K562 (cell line): Measurements from ENCODE around the gene PRKAG1. TPM values are rescaled to one million over a fixed set of nuclear protein-coding genes. Genes with fewer than 3 reads are reported as not detected.

Experiments
- ATAC-seq: fragments of 200-7000 bp; cut with Tn5 transposase; 3 replicates; pipeline ENCODE4 v1.9.1; 2020; ENCODE audit warnings: moderate library complexity
- BruUV-seq: library from RNA; stranded (reverse); fragments of 400-500 nt; replicated peaks from 2 replicates; lab custom pipeline; 2021; lab: Mats Ljungman, UMichigan
- CTCF ChIA-PET: fragments of 300-600 bp; formaldehyde crosslinking; extraction: SDS; loops from one replicate; lab custom pipeline; 2021; ENCODE audit warnings: low intra/inter-chr PET ratio; lab: Yijun Ruan, JAX
- POLR2A ChIA-PET: fragments of 300-600, 350-650 bp; sonication (Branson Sonifier 250); formaldehyde crosslinking; extraction: SDS; loops from one replicate; lab custom pipeline; 2021; ENCODE audit warnings: antibody characterized with exemption, inconsistent platforms; lab: Yijun Ruan, JAX
- DNase-seq, 4 experiments: peaks; one replicate each; pipeline versions ENCODE4 v3.0.0 to v3.0.0-alpha.2; 2011 to 2018; ENCODE audit warnings: low spot score in 3 of 4, mixed read lengths in 3 of 4; ENCODE audit errors: extremely low read depth in 1 of 4
- FAIRE-seq: peaks from 2 replicates; lab custom pipeline; 2011; peaks lifted over from hg19 to GRCh38; lab: Jason Lieb, UNC
- H2AFZ ChIP-seq: 2 replicates; pipeline ENCODE4 v1.6.0; 2011; ENCODE audit warnings: low read depth, low read length, control low read depth, inconsistent platforms
- H3K27ac ChIP-seq: fragments of 200-600 bp; 3 replicates; pipeline ENCODE4 v1.8.0; 2011; ENCODE audit warnings: low read depth, mild to moderate bottlenecking, control low read depth, inconsistent platforms, low read length, moderate library complexity, mixed read lengths; ENCODE audit errors: extremely low read depth
- H3K27me3 ChIP-seq, 2 experiments: fragments of 300-600 bp in 1 of 2; 2 replicates in 1 of 2; 3 replicates in 1 of 2; pipeline versions ENCODE4 v1.6.0 to v1.8.0; 2011; ENCODE audit warnings: inconsistent platforms in 2 of 2, low read length in 2 of 2, mild to moderate bottlenecking in 1 of 2, mixed read lengths in 1 of 2, moderate library complexity in 1 of 2; ENCODE audit not compliant: control insufficient read depth in 2 of 2, insufficient read depth in 2 of 2
- H3K36me3 ChIP-seq: fragments of 300-600 bp; 3 replicates; pipeline ENCODE4 v1.8.0; 2011; ENCODE audit warnings: mild to moderate bottlenecking, low read length, inconsistent platforms; ENCODE audit not compliant: control insufficient read depth, insufficient read depth
- H3K4me1 ChIP-seq, 2 experiments: fragments of 200-600 bp in 1 of 2; replicated peaks in 1 of 2; 2 replicates in 1 of 2; 3 replicates in 1 of 2; pipeline versions ENCODE4 v1.5.1 to v1.8.0; 2011; ENCODE audit warnings: inconsistent platforms in 2 of 2, low read length in 2 of 2, mild to moderate bottlenecking in 1 of 2, mixed read lengths in 1 of 2, moderate library complexity in 1 of 2; ENCODE audit not compliant: control insufficient read depth in 2 of 2, insufficient read depth in 2 of 2
- H3K4me2 ChIP-seq: 2 replicates; pipeline ENCODE4 v1.6.1; 2011; ENCODE audit warnings: low read length, control low read depth, inconsistent platforms, mixed read lengths; ENCODE audit not compliant: insufficient read depth
- H3K4me3 ChIP-seq: fragments of 200-600 bp; sonication (generic), shearing (Covaris generic); 2 replicates; pipeline ENCODE4 v1.5.1; 2016; ENCODE audit warnings: control low read depth, inconsistent platforms
- H3K79me2 ChIP-seq: fragments of 200-600 bp; 3 replicates; pipeline ENCODE4 v1.8.0; 2011; ENCODE audit warnings: low read length, inconsistent platforms; ENCODE audit not compliant: control insufficient read depth, insufficient read depth
- H3K9ac ChIP-seq, 2 experiments: 2 replicates each; pipeline versions ENCODE4 v1.6.0 to v1.6.1; 2011; ENCODE audit warnings: low read depth in 2 of 2, low read length in 2 of 2, control low read depth in 1 of 2, inconsistent platforms in 1 of 2, mild to moderate bottlenecking in 1 of 2, mixed read lengths in 1 of 2; ENCODE audit not compliant: insufficient read depth in 1 of 2
- H3K9me1 ChIP-seq: one replicate; pipeline ENCODE4 v1.6.0; 2011; ENCODE audit warnings: inconsistent platforms, mild to moderate bottlenecking, low read length, moderate library complexity; ENCODE audit not compliant: control insufficient read depth, insufficient read depth
- H3K9me3 ChIP-seq: replicated peaks from 2 replicates; pipeline ENCODE4 v1.5.1; 2011; ENCODE audit warnings: low read depth, low read length, inconsistent platforms; ENCODE audit not compliant: control insufficient read depth, insufficient read depth
- H4K20me1 ChIP-seq: replicated peaks from 2 replicates; pipeline ENCODE4 v1.6.1; 2011; ENCODE audit warnings: low read length, inconsistent platforms, mixed read lengths; ENCODE audit not compliant: control insufficient read depth, insufficient read depth
- ARHGAP35 ChIP-seq: fragments of 450-650 bp; IDR thresholded peaks from 2 replicates; pipeline ENCODE4 v1.6.1; 2018; ENCODE audit not compliant: partially characterized antibody
- BRD9 ChIP-seq: fragments of 450-650 bp; IDR thresholded peaks from 2 replicates; pipeline ENCODE4 v1.6.1; 2018; ENCODE audit warnings: low read depth; ENCODE audit not compliant: partially characterized antibody
- CTBP1 ChIP-seq: fragments of 450-650 bp; IDR thresholded peaks from 2 replicates; pipeline ENCODE4 v1.6.1; 2016; ENCODE audit warnings: borderline replicate concordance
- HOXB6 ChIP-seq: fragments of 250-450 bp; sonication (Bioruptor Pico); IDR thresholded peaks from 2 replicates; pipeline ENCODE4 v1.5.1; 2022; ENCODE audit warnings: mild to moderate bottlenecking, borderline replicate concordance
- TAF1 ChIP-seq: IDR thresholded peaks from 2 replicates; pipeline ENCODE4 v1.6.1; 2011; ENCODE audit warnings: mild to moderate bottlenecking, low read length, moderate library complexity; ENCODE audit not compliant: insufficient read depth, control insufficient read depth, severe bottlenecking; ENCODE audit errors: extremely low read depth
- TARDBP ChIP-seq: fragments of 450-650 bp; IDR thresholded peaks from 2 replicates; pipeline ENCODE4 v1.6.1; 2016
- ZKSCAN8 ChIP-seq: fragments of 200-800 bp; sonication (Bioruptor generic); IDR thresholded peaks from 2 replicates; pipeline ENCODE4 v1.6.1; 2016; ENCODE audit warnings: missing genetic modification characterization, missing compliant biosample characterization
- ZNF311 ChIP-seq: fragments of 250-450 bp; sonication (Bioruptor Pico); IDR thresholded peaks from 2 replicates; pipeline ENCODE4 v1.4.0; 2020; ENCODE audit warnings: mild to moderate bottlenecking, moderate library complexity
- ZNF551 ChIP-seq: fragments of 250-450 bp; sonication (Bioruptor Pico); IDR thresholded peaks from 2 replicates; pipeline ENCODE4 v1.5.0; 2021; ENCODE audit warnings: mild to moderate bottlenecking, moderate library complexity
- ZNF717 ChIP-seq: fragments of 250-450 bp; sonication (Bioruptor Pico); IDR thresholded peaks from 2 replicates; pipeline ENCODE4 v1.5.0; 2021
- WGBS: fragments of 100-300 bp; shearing (Covaris generic); methylation state at CpG from one replicate; pipeline ENCODE4 v1.1.6; 2016; ENCODE audit warnings: low coverage, mixed read lengths; ENCODE audit not compliant: insufficient coverage; ENCODE audit errors: missing lambda C conversion rate; 5-methylcytosine and 5-hydroxymethylcytosine counted together
- in situ Hi-C: fragments of 300-500 bp; cut with MboI; formaldehyde crosslinking; loops from 4 replicates; pipeline ENCODE4 v1.15.0; 2018; ENCODE audit warnings: inconsistent platforms, mixed read lengths
- intact Hi-C: fragments of 100-400 bp; cut with micrococcal nuclease; formaldehyde crosslinking; loops from 2 replicates; pipeline ENCODE4 v1.14.2; 2022
- polyA plus RNA-seq, 8 experiments: library from polyadenylated mRNA; depleted of rRNA in 4 of 8; stranded (reverse) in 5 of 8; unstranded in 3 of 8; fragments of >200 nt; fragmentation: Nextera tagmentation in 2 of 8; fragmentation: Illumina TruSeq in 1 of 8; extraction: Ambion mirVana in 2 of 8; extraction: Trizol in 1 of 8; gene quantifications; 2 replicates each; pipeline versions ENCODE4 v1.2.1 to v1.2.3, GENCODE V29; 2011 to 2014; ENCODE audit warnings: inconsistent platforms in 1 of 8, missing spikeins in 1 of 8
- total RNA-seq, 7 experiments: library from RNA; depleted of rRNA in 6 of 7; stranded (reverse); fragments of >200 nt in 6 of 7; fragmentation: Illumina TruSeq in 2 of 7; extraction: Trizol in 2 of 7; gene quantifications; 2 replicates each; pipeline versions ENCODE4 v1.2.1 to v1.2.3, GENCODE V29; 2011 to 2021; ENCODE audit warnings: low replicate concordance in 1 of 7
- TF ChIP-seq, protein P1 (sequence below): sonication (generic); formaldehyde crosslinking; IDR thresholded peaks from 2 replicates; pipeline ENCODE4 v1.8.0; 2022; ENCODE audit warnings: mild to moderate bottlenecking, missing genetic modification reagents
- TF ChIP-seq, protein P2 (sequence below): sonication (generic); formaldehyde crosslinking; IDR thresholded peaks from 2 replicates; pipeline ENCODE4 v1.8.0; 2022; ENCODE audit warnings: missing genetic modification reagents, mild to moderate bottlenecking, moderate library complexity, borderline replicate concordance
- TF ChIP-seq, protein P3 (sequence below): sonication (generic); formaldehyde crosslinking; IDR thresholded peaks from 2 replicates; pipeline ENCODE4 v1.9.0; 2022; ENCODE audit warnings: mild to moderate bottlenecking, missing genetic modification reagents

The PRKAG1 gene
- total and polyA plus RNA-seq, 9 of the 15 experiments (the other 6 are each of a cell fraction or from before 2014, with no cell fraction given), result 51.1 to 126 (median 79.1) TPM

DNA sequence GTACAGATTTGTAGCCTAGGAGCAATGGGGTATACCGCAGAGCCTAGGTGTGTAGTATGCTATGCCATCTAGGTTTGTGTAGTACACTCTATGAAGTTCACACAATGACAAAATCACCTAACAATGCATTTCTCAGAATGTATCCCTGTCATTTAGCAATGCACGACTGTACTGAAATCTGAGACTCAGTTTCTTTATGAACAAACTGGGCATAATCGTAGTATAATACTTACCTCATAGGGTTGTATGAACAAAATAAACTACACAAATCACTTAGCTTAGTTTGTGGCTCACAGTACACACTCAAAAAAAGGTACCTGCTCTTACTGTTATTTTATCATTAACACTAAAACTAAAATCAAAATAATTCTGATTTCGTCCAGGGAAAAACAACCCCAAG, 6.9 kb upstream of the PRKAG1 start:
- BruUV-seq, result no TSS peak
- intact Hi-C loops (no loop called here), in situ Hi-C loops (no loop called here)
- FAIRE-seq (peak; percentile 65), ATAC-seq (no peak), DNase-seq (no peak)
- CTCF ChIA-PET, result no interaction called here
- Histone ChIP-seq H3K9me1 (no peaks in the 10 kb centered on the region), H4K20me1 (0 out of 2 replicates have a peak, but pooled peaks cover 5% of the 10 kb centered on the region), H3K79me2 (no peaks in the 10 kb centered on the region), H3K27ac (no peak overlapping the region), H3K27me3 (no peaks in the 10 kb centered on the region), H3K4me1 (peaks cover 3 to 5% of the 10 kb centered on the region in 2 experiments; a peak in 3 of 5 replicates), H3K4me3 (no peak overlapping the region), H3K9ac (no peak overlapping the region), H3K9me3 (no peaks in the 10 kb centered on the region), H3K4me2 (no peak overlapping the region), H3K36me3 (peaks cover 100% of the 10 kb centered on the region), H2AFZ (no peak overlapping the region)
- 81% methylated on average over 4 of the region's 4 CpGs for WGBS
- POLR2A ChIA-PET, result interaction anchor here (2.0 to 3.4 kb wide), 2 partner anchors 9 to 12 kb away, joined by 9 to 22 read pairs; no protein-coding TSS in a partner anchor
- TF ChIP-seq, protein P1, sequence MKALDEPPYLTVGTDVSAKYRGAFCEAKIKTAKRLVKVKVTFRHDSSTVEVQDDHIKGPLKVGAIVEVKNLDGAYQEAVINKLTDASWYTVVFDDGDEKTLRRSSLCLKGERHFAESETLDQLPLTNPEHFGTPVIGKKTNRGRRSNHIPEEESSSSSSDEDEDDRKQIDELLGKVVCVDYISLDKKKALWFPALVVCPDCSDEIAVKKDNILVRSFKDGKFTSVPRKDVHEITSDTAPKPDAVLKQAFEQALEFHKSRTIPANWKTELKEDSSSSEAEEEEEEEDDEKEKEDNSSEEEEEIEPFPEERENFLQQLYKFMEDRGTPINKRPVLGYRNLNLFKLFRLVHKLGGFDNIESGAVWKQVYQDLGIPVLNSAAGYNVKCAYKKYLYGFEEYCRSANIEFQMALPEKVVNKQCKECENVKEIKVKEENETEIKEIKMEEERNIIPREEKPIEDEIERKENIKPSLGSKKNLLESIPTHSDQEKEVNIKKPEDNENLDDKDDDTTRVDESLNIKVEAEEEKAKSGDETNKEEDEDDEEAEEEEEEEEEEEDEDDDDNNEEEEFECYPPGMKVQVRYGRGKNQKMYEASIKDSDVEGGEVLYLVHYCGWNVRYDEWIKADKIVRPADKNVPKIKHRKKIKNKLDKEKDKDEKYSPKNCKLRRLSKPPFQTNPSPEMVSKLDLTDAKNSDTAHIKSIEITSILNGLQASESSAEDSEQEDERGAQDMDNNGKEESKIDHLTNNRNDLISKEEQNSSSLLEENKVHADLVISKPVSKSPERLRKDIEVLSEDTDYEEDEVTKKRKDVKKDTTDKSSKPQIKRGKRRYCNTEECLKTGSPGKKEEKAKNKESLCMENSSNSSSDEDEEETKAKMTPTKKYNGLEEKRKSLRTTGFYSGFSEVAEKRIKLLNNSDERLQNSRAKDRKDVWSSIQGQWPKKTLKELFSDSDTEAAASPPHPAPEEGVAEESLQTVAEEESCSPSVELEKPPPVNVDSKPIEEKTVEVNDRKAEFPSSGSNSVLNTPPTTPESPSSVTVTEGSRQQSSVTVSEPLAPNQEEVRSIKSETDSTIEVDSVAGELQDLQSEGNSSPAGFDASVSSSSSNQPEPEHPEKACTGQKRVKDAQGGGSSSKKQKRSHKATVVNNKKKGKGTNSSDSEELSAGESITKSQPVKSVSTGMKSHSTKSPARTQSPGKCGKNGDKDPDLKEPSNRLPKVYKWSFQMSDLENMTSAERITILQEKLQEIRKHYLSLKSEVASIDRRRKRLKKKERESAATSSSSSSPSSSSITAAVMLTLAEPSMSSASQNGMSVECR (CRISPR knock-in tag), result no peak
- TF ChIP-seq TAF1 (no peak), ZKSCAN8 (CRISPR knock-in tag) (no peak), TARDBP (no peak), ARHGAP35 (no peak), ZNF551 (no peak), HOXB6 (CRISPR knock-in tag) (no peak), BRD9 (no peak), CTBP1 (no peak), ZNF311 (CRISPR knock-in tag) (no peak), ZNF717 (CRISPR knock-in tag) (no peak)
- TF ChIP-seq, protein P2, sequence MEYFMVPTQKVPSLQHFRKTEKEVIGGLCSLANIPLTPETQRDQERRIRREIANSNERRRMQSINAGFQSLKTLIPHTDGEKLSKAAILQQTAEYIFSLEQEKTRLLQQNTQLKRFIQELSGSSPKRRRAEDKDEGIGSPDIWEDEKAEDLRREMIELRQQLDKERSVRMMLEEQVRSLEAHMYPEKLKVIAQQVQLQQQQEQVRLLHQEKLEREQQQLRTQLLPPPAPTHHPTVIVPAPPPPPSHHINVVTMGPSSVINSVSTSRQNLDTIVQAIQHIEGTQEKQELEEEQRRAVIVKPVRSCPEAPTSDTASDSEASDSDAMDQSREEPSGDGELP (CRISPR knock-in tag), result no peak
- TF ChIP-seq, protein P3, sequence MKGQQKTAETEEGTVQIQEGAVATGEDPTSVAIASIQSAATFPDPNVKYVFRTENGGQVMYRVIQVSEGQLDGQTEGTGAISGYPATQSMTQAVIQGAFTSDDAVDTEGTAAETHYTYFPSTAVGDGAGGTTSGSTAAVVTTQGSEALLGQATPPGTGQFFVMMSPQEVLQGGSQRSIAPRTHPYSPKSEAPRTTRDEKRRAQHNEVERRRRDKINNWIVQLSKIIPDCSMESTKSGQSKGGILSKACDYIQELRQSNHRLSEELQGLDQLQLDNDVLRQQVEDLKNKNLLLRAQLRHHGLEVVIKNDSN, result no peak
